RWPE2 (cell line): Measurements from ENCODE around the gene OSGEP.

Source experiments
- ATAC-seq: fragments of 200-7000 bp; cut with Tn5 transposase; 3 replicates; pipeline ENCODE4 v1.9.1; 2021; ENCODE audit warnings: low read depth
- DNase-seq: peaks from one replicate; pipeline ENCODE4 v3.0.0-alpha.2; 2020; ENCODE audit warnings: low spot score
- H3K27ac ChIP-seq: fragments of 450-650 bp; 2 replicates; pipeline ENCODE4 v1.5.1; 2017; ENCODE audit warnings: mild to moderate bottlenecking; ENCODE audit not compliant: poor library complexity, severe bottlenecking
- H3K27me3 ChIP-seq: fragments of 250-450 bp; sonication (Bioruptor Pico); 2 replicates; pipeline ENCODE4 v1.5.1; 2021; ENCODE audit warnings: mild to moderate bottlenecking, moderate library complexity; ENCODE audit not compliant: insufficient read depth, poor library complexity, severe bottlenecking
- H3K36me3 ChIP-seq: fragments of 250-450 bp; sonication (Bioruptor Pico); 2 replicates; pipeline ENCODE4 v1.5.1; 2020; ENCODE audit warnings: low read depth, mild to moderate bottlenecking, moderate library complexity
- H3K4me1 ChIP-seq: fragments of 250-450 bp; sonication (Bioruptor Pico); 2 replicates; pipeline ENCODE4 v1.5.1; 2021; ENCODE audit warnings: mild to moderate bottlenecking, moderate library complexity; ENCODE audit not compliant: insufficient read depth, poor library complexity, severe bottlenecking
- H3K4me3 ChIP-seq: fragments of 250-450 bp; sonication (Bioruptor Pico); 2 replicates; pipeline ENCODE4 v1.5.1; 2021; ENCODE audit warnings: mild to moderate bottlenecking, moderate library complexity; ENCODE audit not compliant: severe bottlenecking
- H3K9me3 ChIP-seq: fragments of 250-450 bp; sonication (Bioruptor Pico); 2 replicates; pipeline ENCODE4 v1.5.1; 2021; ENCODE audit warnings: mild to moderate bottlenecking, moderate library complexity; ENCODE audit not compliant: severe bottlenecking
- CTCF ChIP-seq: fragments of 450-650 bp; IDR thresholded peaks from one replicate; pipeline ENCODE4 v1.5.1; 2017; ENCODE audit warnings: mild to moderate bottlenecking, moderate library complexity; ENCODE audit not compliant: poor library complexity, severe bottlenecking

OSGEP gene

GRCh38 chr14:20461225-20462141 lies 6.9 kb upstream of the OSGEP start, which contains the start of gene PIP4P1:
TSS of gene PIP4P1 (minus strand) at chr14:20461434. CDS start at chr14:20461325, 109 bp downstream.
- H3K4me1 ChIP-seq, result peaks cover 7% of the 10 kb centered on the region
- H3K4me3 ChIP-seq, result peak within 1 kb of the TSS; percentile 71
- TF ChIP-seq CTCF, result no peak
- no peaks in the 10 kb centered on the region for H3K27me3 ChIP-seq
- DNase-seq (peak; percentile 100), ATAC-seq (peak; percentile 95)
- peaks cover 39% of the 10 kb centered on the region for H3K36me3 ChIP-seq
- H3K27ac ChIP-seq, result peak within 1 kb of the TSS; percentile 68
- no peaks in the 10 kb centered on the region for H3K9me3 ChIP-seq

DNA sequence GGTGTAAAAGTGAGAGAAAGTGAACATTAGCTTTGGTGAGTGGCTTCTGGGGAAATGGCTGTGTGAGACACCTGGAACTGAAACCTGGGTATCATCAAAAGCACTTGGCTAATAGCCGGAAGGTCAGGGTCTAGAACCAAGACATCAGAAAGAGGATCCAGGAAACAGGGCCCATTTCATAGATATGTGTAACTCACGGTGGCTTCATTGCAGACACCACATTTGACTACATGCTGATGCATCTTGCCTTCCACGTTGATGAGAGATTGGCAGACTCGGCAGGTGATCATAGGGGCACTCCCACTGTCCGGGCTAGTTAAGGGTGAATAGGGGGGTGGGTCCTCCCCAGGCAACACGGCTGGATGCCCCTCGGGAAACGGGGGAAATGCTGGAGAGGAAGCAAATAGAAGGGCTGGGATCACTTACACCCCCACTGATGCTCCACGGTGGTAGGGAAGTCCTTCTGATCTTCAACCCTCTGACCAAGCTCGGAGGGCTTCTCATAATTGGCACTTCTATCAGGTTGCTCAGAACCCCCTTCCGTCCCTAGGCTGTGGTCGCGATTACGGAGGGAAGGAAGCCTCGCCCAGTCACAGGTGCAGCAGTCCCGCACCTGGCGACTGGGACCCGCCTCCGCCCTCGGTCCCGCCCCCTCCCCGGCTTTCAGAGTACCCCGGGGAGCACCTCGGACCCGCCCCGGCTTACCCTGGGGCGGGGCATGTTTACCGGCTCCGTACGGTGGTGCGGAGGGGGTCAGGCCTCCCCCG lies 6.0 kb upstream of the OSGEP start:
- Histone ChIP-seq H3K27me3 (no peaks in the 10 kb centered on the region), H3K4me3 (peak overlapping the region; percentile 71), H3K27ac (peak overlapping the region; percentile 68), H3K36me3 (peaks cover 47% of the 10 kb centered on the region), H3K9me3 (no peaks in the 10 kb centered on the region), H3K4me1 (peaks cover 10% of the 10 kb centered on the region)
- DNase-seq (no peak), ATAC-seq (peak; percentile 4; the same call in 1 of the 3 replicates)
- no peak for TF ChIP-seq CTCF

- Histone ChIP-seq H3K27me3 (no peaks in the 10 kb centered on the region), H3K9me3 (no peaks in the 10 kb centered on the region), H3K4me1 (peaks cover 15% of the 10 kb centered on the region), H3K36me3 (peaks cover 53% of the 10 kb centered on the region), H3K4me3 (no peak overlapping the region), H3K27ac (no peak overlapping the region)
- no peak for ATAC-seq
- no peak for DNase-seq
- TF ChIP-seq CTCF, result no peak
Observed at GRCh38 chr14:20458031-20458789, 3.6 kb upstream of the OSGEP start.

GRCh38 chr14:20456971-20457370 lies 2.4 kb upstream of the OSGEP start:
- no peak for ATAC-seq
- H3K27me3 ChIP-seq, result no peaks in the 10 kb centered on the region
- peaks cover 64% of the 10 kb centered on the region for H3K36me3 ChIP-seq
- no peaks in the 10 kb centered on the region for H3K9me3 ChIP-seq
- peaks cover 15% of the 10 kb centered on the region for H3K4me1 ChIP-seq
- no peak overlapping the region for H3K4me3 ChIP-seq
- peak overlapping the region; percentile 91 for H3K27ac ChIP-seq
- no peak for TF ChIP-seq CTCF
- DNase-seq, result no peak
